ENCODE measurements around the gene LRRC17.
"Not testable (repeated sequence)": the region's sequence is repeated elsewhere in the genome, so short reads cannot be mapped to it uniquely, and the experiment has no call there.

The LRRC17 gene

DNA sequence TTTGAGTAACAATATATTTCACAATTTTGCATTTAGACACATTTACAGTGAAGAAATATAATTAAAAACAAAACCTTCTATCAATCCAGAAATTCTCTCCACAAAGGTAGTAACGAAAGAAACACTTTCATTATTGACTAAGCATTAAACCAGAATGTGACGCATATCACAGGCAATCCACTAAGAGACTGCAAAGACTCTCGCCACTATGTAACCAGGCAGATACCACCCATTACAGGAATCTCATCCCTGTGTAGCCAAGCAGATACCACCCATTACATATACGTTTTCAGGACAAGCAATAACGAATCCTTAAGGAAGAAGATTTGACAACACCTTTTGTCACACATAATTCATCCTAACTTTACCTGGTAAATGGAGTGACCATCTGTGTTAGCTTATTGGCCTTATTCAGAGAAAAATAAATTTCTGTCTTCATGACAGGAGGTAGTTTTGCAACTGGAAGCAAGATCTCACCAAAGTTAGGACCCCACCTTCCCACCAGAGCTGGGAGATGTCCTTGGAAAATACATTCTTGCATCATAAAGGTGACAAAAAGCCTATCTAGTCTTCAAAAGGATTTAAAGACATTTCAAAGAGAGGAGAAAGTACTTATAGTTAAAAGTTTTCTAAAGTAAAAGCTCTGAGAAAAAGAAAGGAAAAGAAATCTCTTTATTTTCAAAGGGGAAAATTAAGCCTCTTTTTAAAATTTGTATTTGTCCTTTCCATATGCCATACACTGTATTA is 30.8 kb downstream of the LRRC17 start:
- DNase-seq = no peak

DNA sequence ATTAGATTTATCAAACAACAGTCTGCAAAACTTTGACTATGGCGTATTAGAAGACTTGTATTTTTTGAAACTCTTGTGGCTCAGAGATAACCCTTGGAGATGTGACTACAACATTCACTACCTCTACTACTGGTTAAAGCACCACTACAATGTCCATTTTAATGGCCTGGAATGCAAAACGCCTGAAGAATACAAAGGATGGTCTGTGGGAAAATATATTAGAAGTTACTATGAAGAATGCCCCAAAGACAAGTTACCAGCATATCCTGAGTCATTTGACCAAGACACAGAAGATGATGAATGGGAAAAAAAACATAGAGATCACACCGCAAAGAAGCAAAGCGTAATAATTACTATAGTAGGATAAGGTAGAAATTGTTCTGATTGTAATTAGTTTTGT is 31.4 kb downstream of the LRRC17 start:
- no peak for DNase-seq

DNA sequence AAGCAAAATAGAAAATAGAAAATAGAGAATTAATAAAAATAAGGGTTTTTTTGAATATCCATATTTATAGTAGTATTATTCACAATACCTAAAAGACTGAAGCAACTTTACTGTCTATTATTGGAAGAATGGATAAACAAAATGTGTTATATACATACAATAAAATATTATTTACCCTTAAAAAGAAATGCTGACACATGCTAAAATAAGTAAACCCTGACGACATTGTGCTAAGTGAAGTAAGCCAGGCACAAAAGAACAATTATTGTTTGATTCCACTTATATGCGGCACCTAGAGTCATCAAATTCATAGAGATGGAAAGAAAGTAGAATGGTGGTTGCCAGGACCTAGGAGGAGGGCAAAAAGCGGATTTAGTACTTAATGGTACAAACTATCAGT is 39.0 kb downstream of the LRRC17 start:
- no peak for DNase-seq

DNA sequence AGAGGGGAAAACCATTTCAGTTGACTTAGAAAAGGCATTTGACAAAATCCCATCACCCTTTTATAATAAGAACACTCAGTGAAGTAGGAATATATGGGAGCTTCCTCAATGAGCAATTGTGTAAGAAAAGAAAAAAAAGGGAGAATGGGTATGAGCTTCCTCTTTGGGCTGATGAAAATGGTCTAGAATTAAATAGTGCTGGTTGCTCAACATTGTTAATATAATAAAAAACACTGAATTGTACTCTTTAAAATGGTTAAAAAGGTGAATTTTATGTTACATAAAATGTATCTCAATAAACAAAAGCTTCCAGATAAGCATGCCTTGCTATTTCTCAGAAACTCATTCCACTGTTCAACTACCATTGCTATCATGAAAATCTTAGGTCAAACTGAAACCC is 40.6 kb downstream of the LRRC17 start:
- no peak for DNase-seq

DNA sequence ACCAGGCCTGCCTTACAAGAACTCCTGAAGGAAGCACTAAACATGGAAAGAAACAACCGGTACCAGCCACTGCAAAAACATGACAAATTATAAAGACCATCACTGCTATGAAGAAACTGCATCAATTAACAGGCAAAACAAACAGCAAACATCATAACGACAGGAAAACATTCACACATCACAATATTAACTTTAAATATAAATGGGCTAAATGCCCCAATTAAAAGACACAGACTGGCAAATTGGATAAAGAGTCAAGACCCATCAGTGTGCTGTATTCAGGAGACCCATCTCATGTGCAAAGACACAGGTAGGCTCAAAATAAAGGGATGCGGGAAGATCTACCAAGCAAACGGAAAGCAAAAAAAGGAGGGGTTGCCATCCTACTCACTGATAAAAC is 41.6 kb downstream of the LRRC17 start:
- DNase-seq = not testable (repeated sequence)

DNA sequence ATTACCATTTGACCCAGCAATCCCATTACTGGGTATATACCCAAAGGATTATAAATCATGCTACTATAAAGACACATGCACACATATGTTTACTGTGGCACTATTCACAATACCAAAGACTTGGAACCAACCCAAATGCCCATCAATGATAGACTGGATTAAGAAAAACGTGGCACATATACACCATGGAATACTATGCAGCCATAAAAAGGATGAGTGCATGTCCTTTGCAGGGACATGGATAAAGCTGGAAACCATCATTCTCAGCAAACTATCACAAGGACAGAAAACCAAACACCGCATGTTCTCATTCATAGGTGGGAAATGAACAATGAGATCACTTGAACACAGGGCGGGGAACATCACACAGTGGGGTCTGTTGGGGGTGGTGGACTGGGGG is 45.2 kb downstream of the LRRC17 start:
- not testable (repeated sequence) for DNase-seq

DNA sequence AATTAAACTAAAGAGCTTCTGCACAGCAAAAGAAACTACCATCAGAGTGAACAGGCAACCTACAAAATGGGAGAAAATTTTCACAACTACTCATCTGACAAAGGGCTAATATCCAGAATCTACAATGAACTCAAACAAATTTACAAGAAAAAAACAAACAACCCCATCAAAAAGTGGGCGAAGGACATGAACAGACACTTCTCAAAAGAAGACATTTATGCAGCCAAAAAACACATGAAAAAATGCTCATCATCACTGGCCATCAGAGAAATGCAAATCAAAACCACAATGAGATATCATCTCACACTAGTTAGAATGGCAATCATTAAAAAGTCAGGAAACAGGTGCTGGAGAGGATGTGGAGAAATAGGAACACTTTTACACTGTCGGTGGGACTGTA is 49.2 kb downstream of the LRRC17 start:
- DNase-seq = not testable (repeated sequence)

DNA sequence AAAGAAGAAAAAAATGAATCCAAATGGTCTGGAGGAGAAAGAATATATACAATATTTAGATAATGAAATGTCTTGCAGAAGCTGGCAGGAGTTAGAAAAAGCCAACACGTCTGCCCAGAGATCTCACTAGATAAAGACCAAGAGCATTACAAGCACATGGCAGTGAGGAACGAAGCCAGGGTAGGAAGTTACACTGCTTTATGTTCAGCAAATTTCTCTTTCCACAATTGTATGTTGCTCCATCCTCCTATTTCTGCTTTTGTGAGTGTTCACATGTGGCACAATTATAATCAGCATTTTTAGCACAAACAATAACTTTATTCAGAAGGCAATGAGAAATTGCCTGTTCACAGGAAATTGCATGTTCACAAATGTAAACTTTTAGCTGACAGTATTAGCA is 53.7 kb downstream of the LRRC17 start:
- DNase-seq = no peak

DNA sequence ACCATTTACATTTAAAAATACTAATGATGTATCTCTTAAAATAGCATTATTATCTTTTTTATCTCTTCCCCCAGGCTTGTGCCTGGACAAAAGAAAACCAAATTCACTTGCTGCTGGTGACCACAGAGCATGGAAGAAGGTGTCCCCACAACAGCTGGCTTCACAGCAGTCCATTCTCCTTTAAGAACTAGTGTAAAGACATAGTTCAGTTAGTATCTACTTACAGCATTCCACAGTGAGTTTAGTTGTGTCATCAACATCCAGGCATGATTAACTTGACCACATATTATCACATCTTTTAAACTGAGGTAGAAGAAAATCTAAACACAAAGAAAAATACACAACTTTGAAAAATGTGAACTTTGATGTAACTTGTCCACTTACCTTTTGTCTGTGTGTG is 55.0 kb downstream of the LRRC17 start:
- DNase-seq = no peak

DNA sequence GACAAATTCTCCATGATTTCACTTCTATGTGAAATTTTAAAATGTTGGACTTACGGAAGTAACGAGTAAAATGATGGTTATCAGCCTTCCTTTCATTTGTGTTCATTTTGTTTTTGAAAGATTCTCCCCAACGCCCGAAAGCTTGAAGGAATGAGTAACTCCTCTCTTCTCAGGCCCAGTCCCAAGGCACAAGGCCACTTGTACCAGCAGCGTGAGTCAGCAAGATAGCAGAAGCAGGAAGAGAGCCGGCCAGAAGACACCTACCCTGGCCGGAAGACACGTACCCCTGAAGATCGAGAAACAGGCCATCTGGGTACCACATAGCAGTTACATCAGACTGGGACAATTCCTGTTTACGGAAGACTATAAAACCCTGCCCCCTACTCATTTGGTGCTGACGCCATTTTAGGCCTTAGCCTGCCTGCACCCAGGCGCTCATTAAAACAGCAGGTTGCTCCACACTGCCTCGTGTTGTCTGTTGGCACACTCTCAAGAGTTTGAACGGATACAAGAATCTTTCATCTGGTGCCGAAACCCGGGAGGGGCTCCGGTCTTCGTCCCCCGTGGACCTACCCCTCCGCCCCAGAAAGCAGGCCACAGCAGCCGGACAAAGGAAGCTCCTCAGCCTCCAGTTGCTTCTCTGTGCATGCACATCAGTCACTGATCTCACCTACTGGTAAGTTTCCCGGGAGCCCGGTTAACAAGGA is 60.4 kb downstream of the LRRC17 start:
- DNase-seq = no peak

DNA sequence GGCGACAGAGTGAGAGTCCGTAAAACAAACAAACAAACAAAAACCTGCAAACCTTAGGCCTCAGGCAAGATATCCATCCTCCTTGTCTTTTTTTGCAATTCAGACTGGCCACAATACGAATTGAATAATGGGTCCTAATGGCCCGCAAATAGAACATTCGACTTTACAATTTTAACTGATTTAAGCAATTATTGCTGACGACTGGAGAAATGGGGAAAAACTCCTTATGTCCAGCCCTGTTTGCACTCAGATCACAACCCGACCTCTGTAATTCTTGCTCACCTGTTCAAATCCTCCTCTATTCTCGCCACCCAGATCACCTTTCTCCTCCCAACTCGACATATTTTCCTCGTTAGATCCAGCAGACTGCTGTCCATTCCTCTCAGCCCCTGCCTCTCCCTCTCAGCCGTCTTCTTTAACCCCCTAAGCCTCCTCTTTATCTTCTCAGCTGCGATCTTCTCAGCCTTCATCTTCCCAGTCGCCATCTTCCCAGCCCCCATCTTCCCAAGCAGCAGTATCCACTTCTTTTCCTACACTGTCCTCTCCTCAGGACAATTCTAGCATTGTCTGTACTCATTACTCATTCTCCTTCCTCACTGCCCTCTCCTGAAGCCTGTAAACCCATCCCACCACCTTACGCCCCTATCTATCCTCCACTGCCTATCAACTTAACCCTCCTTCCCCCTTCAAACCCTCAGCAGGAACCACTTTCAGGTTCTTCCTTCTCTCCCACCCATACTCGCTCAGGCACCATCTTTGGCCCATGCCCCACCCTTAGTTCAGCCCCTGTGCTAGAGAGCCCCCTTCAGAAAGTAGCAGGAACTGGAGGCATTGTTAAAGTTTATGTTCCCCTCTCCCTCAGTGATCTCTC is 61.8 kb downstream of the LRRC17 start:
- no peak for DNase-seq

DNA sequence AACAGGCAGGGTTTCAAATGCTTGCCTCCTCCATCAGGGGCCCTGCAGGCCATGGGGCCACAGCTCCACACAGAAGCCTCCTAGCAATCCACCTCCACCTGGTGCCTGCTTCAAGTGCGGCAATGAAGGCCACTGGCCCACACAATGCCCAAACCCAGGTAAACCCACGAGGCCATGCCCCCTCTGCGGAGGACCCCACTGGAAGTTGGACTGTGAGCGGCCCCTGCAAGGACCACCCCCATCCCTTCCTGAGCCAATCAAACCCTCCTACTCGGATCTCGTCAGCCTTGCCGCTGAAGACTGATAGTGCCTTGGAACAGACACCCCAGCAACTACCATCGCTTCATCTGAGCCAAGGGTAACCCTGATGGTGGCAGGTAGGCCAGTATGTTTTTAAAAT is 63.1 kb downstream of the LRRC17 start:
- DNase-seq = no peak

DNA sequence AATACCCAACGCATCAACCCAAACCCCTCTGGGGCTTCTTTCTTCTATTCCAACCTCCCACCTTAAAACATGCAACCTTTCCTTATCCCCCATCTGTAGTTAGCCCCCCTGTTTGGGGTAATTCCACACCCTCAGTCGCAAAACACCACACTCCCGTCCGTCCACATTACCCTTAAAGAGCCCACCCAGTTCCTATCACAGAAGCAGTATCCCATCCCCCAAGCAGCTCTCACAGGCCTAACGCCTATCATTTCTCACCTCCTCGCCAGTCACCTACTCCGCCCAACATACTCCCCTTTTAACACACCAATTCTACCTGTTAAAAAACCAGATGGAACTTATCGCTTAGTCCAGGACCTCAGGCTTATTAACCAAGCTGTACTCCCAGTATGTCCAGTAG is 63.7 kb downstream of the LRRC17 start:
- DNase-seq = no peak

DNA sequence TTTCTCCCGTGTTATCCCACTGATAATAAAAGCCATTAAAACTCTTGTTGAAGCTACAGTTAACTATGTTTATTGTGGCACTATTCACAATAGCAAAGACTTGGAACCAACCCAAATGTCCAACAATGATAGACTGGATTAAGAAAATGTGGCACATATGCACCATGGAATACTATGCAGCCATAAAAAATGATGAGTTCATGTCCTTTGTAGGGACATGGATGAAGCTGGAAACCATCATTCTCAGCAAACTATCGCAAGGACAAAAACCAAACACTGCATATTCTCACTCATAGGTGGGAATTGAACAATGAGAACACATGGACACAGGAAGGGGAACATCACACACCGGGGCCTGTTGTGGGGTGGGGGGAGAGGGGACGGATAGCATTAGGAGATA is 64.8 kb downstream of the LRRC17 start:
- DNase-seq = not testable (repeated sequence)

DNA sequence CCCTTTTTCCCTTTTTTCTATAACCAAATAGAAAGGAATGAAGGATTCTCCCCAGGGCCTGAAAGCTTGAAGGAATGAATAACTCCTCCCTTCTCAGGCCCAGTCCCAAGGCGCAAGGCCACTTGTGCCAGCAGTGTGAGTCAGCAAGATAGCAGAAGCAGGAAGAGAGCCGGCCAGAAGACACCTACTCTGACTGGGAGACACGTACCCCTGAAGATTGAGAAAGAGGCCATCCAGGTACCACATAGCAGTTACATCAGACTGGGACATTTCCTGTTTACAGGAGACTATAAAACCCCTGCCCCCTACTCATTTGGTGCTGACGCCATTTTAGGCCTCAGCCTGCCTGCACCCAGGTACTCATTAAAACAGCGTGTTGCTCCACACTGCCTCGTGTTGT is 65.5 kb downstream of the LRRC17 start:
- DNase-seq = no peak

DNA sequence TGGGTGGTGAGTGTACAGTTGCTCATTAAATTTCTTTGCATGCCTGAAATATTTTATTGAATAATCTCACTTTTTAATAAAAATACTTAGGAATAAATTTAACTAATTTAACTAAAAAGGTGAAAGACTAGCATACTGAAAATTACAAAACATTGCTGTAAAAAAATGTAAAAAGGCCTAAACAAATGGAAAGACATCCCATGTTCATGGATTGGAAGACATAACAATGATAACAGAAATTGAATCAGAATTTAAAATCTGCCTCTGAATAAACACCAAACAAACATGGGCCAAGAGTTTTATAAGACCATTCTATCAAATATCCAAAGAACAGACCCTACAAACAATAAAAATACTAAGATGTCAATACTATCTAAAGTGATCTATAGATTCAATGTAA is 66.9 kb downstream of the LRRC17 start:
- DNase-seq = no peak

DNA sequence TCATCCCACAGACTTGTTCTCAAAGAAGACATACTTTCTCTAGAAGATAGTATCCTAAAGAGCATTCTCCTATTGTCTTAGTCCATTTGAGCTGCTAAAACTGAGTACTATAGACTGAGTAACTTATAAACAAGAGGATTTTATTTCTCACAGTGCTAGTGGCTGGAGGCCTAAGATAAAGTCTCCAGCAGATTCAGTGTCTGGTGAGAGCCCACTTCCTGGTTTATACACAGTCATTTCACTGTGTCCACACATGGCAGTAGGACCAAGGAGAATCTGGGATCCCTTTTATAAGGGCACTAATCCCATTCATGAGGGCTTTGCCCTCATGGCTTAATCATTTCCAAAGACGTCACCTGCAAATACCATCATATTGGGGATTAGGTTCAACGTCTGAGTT is 68.7 kb downstream of the LRRC17 start:
- no peak for DNase-seq

DNA sequence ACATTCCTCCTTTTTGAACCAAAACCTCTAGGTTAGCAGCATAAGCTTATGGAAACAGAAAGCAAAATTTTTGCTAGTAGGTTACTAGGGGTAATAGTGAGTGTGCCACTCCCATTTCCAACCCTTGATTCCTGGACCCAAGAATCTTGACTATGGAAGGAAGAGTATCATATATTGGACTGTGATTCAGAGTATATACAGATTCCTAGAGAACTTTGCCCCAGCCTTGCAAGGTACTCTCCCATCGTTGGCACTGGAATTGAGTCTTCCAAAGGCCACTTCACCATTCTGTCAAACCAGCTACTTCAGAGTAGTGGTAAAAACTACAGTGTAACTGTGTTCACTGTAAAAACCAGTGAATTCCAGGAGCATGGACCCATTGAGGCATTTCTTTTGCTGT is 69.4 kb downstream of the LRRC17 start:
- no peak for DNase-seq

DNA sequence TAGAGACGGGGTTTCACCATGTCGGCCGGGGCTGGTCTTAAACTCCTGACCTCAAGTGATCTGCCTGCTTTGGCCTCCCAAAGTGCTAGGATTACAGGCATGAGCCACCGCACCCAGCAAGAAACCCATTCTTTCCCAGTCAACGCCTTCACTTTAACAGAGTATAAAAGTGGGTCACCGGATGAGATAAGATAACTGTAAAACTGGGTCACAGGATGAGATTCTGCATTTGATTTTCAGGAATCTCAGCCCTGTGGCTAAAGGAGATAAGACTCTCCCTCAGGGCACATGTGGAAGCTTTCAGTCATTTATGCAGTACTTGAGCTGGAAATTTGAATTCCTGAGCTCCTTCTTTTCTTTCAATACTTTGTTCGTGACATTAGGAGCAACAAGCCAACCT is 70.8 kb downstream of the LRRC17 start:
- DNase-seq = no peak

DNA sequence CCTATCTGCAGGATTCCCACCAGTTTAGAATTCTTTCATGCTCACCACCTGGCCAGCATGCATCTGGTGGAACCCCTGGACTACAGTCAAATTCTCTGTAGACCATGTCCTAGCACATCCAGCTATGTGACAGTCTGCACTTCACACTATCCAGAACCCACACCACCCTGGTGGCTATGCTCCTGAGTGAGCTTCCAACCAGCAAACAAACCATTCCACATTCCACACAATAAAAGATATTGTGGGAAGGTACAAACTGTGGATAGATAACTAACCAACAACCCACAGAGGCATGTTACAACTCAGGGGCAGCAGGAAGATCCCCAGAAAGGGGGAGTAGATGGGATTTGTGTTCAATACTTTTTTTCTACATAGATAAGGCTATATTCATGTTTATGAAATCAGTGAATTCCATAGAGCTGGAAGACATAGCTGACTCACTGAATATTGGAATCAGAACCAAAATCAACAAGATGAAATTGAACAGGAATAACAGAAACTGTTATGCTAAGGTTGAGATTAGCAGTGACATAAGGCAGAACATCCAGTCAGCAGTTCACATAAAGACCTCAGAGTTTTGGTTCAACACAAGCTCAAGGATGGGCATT is 72.5 kb downstream of the LRRC17 start:
- DNase-seq = no peak

DNA sequence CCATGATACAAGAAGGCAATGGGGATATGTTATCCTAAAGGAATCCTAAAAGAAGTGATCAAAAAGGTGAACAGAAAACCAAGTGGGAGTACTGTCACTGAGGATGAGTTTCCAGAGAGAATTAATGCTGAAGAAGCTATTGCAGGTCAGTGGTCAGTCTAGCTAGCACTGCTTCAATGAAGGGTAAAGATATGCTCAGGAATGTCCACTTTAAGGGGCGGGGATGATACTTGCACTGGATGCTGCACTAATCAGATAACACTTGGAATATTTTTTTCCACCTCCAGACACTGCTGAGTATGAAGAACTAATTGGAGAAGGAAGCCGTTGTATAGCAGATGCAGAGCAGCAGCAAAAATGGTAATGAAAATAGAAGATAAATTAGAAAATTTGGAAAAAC is 75.3 kb downstream of the LRRC17 start:
- DNase-seq = no peak

DNA sequence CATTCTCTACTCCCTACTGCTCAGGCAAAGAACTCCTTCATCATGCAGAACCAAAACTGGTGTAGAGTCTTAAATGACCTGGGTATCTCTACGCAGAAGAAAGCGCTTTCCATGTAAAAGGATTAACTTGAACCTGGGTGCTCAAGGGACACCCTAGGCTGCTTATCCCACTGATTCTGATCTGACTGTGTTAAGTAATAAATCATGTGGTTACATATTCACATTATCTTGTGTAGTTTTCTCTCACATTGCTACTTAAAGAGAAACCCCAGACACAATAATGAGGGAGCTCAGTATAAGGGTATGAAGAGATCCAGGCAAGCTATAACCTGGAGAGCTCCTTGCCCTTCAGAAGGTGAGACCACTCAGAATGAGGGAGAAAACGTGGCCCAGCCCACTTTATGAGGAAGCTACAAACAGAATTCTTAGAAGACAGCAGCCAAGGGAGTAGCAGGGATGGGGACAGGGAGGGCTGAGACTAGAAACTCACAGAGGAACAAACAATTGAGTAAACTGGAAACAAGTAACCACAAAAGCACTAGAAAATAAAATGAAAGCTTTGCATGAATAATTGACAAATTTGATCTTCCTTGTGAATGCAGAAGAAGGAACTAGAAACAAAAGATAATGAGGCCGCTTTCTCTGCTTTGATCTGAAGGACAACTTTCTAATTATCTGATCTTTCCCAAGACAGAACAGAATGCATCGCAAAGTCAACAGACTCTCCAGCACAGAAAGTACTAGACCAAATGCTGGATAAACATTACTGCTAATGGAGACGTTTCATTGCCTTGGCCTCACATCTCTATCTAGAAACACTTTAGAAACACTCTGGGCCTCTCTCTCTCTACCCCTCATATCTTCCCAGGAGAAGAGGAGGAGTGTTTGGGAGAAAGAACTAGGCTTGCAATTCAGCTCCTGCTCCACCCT is 76.1 kb downstream of the LRRC17 start:
- no peak for DNase-seq
